ENCODE results near the gene GPR68.

DNA sequence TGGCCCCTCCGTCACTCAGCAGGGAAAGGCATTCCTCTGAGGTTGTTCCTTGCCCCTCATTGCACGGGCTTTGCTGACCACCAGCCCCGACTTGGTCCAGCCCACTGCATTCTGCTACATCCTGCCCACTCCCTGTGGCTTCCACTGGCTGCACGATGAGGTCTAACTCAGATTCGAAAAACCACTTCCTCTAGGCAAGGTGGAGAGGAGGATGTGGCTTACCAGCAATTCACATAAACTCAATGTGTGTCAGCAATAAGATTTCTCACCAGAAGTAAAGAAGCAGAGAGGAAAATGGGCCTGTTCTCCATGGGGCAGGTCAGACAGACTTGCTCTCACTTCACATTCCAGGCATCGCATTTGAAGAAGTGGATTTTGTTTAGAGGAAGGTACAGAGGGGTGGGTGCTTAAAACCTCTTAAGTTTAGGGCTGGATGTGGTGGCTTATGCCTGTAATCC, 14.7 kb downstream of the GPR68 start:
- TF ChIP-seq, protein P1, sequence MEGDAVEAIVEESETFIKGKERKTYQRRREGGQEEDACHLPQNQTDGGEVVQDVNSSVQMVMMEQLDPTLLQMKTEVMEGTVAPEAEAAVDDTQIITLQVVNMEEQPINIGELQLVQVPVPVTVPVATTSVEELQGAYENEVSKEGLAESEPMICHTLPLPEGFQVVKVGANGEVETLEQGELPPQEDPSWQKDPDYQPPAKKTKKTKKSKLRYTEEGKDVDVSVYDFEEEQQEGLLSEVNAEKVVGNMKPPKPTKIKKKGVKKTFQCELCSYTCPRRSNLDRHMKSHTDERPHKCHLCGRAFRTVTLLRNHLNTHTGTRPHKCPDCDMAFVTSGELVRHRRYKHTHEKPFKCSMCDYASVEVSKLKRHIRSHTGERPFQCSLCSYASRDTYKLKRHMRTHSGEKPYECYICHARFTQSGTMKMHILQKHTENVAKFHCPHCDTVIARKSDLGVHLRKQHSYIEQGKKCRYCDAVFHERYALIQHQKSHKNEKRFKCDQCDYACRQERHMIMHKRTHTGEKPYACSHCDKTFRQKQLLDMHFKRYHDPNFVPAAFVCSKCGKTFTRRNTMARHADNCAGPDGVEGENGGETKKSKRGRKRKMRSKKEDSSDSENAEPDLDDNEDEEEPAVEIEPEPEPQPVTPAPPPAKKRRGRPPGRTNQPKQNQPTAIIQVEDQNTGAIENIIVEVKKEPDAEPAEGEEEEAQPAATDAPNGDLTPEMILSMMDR (IDR thresholded peaks at IDR 0.05; ENCODE audit: low read depth, low read length): no peak
- no peak for TF ChIP-seq EZH2phosphoT487 (IDR thresholded peaks at IDR 0.05; ENCODE audit: low read depth)

Measured in OCI-LY3 (cell line).